ENCODE measurements around the gene BCKDHA. TPM values are rescaled to one million over a fixed set of nuclear protein-coding genes. Genes with fewer than 3 reads are reported as not detected.
A peak's percentile ranks its signal among the peaks of the same experiment; 100 is the strongest.
"Not testable (repeated sequence)": the region's sequence is repeated elsewhere in the genome, so short reads cannot be mapped to it uniquely, and the experiment has no call there.

BCKDHA gene
- polyA plus RNA-seq, 3 donors: 34.9 to 43.2 (median 38.2) TPM

DNA sequence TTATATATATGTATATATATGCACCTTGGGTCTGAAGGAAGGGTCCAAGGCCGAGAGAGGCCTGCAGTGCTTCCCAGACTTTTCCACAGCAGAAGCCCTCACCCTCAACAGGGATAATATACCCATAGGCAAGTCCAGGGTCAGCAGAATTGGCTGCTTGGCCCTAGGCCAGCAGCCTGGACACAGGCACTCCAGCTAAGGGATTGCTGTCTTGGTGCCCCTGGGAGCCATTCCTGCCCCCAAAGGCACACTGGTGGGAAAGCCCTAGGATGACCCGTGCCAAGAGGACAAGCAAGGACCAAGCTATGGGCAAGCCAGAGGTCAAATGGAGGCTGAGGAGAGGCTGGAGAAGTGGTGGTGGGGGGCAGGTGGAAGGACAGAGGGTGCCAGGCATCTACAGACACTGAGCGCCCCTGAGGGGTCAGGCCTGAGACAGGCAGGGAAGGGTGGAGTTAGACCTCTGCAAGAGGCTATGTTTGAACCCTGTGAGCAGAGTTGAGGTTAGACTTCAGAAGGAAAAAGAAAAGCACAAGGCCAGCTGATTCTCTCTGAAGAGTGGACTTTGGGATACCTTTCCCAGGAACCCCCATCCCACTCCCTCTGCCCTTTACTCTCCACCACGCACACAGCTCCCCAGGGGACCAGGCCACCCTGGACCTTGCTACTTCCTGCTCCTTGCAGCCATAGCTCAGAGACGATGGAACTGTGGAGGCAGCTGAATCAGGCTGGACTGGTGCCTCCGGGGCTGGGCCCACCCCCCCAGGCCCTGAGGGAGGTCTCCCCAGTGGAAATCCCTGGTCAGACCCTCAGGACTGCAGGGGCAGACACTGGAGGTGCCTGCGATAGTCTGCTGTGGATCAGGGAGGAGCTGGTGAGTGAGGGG, 45.1 kb downstream of the BCKDHA start, which contains the start of gene ERICH4:
TSS of gene ERICH4 (plus strand) at position 684 of the 883 bp plus-strand sequence. CDS start at position 698, 14 bp downstream.
- no peak for DNase-seq (ENCODE audit: low read depth in 3 of 3, low spot score in 2 of 3)

DNA sequence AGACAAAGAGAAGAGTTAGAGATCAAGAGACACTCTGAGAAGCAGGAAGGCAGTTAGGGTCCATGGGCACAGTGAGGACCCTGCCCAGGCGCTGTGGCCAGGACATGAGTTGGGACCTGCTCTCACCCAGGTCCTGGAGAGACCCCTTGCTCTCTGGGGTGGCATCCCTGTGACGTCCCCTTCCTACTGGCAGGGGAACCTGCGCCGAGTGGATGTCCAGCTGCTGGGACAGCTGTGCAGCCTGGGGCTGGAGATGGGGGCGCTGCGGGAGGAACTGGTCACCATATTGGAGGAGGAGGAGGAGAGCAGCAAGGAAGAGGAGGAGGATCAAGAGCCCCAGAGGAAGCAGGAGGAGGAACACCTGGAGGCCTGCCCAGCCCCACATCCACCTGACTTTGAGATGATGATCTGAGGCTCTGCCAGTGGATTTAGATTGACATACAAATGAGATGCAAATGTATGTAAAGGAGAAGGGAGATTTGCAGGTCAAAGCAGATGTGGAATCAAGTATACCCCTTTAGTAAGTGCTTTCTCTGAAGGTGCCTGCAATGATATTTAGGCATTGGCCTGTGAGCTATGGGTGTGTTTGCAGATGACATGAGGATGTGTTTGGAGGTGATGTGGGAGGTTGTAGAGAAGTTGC, 46.3 kb downstream of the BCKDHA start:
- DNase-seq (ENCODE audit: low read depth in 3 of 3, low spot score in 2 of 3): no peak

DNA sequence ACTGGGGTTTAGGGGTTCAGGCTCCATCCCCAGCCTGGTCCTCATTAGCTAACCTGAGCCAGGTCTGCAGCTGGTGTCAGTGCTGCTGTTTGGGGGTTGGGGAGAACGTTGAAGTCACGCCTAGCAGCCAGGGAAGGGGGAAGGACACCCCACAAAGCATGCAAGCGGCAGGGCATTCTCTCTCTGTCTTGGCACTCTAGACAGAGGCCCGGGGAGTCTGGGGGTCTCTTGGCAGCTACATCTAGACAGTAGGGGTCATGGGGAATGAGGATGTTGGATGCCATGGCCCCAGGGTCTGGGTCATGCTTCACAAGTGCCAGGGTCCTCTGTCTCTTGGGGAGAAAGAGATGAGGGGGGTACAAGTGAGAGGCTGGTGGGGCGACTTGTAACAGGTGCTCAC, 48.0 kb downstream of the BCKDHA start:
- DNase-seq (ENCODE audit: low read depth in 3 of 3, low spot score in 2 of 3): no peak

DNA sequence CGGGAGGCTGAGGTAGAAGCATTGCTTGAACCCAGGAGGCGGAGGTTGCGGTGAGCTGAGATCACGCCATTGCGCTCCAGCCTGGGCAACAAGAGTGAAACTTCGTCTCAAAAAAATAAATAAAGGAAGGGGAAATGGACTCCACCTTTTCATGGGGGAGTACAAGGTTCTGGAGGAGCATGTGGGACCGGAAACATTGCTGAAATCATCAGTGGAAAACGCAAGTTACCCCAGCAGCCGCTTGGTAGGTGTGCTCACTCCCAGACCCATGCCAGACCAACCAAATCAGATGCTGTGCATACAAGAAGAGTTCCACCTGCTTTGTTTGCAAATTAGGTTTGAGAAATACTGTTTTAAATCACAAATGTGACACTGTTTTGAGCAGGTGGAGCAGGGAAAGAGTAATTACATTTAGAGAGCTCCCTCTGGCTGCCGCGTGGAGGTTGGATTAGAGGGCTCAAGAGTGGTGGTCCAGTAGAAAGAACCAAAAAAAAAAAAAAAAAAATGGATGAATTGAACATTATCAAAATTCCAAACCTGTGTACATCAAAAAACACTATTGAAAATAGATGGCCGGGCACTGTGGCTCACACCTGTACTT, 50.2 kb downstream of the BCKDHA start:
- DNase-seq (ENCODE audit: low read depth in 3 of 3, low spot score in 2 of 3): no peak

DNA sequence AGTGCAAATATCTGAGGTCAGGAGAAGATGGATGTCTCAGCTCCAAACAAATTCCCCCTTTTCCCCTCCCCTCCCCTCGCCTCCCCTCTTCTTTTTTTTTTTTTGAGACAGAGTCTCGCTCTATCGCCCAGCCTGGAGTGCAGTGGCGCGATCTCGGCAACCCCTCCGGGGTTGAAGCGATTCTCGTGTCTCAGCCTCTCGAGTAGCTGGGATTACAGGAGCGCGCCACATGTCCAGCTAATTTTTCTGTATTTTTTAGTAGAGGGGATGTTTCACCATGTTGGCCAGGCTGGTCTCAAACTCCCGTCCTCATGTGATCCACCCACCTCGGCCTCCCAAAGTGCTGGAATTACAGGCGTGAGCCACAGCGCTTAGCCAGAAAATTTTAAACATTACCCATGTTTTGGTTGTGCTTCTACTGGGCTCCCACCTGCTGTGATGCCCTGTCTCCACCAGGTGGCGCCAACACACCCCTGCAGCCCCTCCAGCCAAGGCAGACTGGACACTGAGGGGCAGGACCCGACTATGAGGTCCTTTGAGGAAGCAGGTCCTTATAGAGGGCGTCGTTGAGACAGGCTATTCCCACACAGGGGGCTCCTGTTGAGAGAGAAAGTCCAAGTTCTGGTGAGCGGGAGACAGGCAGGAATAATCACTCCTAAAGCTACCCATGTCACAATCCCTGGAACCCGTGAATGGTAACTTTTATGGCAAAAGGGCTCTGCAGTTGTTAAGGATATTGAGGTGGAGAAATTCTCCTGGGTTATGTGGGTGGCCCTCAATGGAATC, 51.7 kb downstream of the BCKDHA start:
- DNase-seq (ENCODE audit: low read depth in 3 of 3, low spot score in 2 of 3): peak in 1 of 3 donors; percentile 45

DNA sequence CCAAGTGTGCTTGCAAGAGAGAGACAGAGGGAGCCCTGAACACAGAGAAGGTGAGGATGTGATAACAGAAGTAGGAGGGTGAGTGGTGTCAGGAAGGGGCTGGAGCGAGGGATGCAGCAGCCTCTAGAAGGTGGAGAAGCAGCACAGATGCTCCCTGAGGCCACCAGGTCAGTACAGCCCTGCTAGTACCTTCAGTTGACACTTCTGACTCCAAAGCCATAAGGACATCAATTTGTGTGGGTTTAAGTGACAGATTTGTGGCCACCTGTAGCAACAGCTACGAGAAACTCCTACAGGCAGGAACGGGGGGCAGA, 52.2 kb downstream of the BCKDHA start:
- no peak for DNase-seq (ENCODE audit: low read depth in 3 of 3, low spot score in 2 of 3)

DNA sequence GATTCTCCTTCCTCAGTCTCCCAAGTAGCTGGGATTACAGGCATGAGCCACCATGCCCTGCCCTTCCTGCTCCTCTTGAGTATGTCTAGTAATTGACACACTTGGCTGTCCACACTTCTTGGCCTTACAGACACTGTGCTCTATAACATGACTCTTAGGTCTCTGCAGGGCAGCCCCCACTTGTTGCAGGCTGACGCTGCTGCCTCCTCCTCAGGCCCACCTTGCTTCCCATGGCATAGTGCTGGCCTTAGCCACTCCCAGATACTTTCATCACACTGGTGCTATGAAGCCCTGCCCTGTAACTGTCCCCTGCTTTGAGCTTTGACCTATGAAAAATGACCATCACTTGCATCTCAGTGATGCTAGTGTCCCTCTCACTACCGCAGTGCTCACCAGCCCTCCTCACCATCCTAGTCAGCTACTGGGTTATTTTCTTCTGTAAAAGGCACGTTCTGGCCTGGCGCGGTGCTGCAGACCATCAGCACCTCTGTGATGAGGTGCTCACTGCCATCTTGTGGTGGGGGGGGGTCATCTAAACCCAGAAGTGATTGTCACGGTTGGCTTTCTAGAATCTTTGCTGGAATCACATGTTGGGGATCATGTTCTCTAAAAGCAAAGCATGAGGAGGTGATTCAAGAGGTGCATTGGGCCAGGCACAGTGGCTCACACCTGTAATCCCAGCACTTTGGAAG, 55.1 kb downstream of the BCKDHA start:
- DNase-seq (ENCODE audit: low read depth in 3 of 3, low spot score in 2 of 3): no peak

DNA sequence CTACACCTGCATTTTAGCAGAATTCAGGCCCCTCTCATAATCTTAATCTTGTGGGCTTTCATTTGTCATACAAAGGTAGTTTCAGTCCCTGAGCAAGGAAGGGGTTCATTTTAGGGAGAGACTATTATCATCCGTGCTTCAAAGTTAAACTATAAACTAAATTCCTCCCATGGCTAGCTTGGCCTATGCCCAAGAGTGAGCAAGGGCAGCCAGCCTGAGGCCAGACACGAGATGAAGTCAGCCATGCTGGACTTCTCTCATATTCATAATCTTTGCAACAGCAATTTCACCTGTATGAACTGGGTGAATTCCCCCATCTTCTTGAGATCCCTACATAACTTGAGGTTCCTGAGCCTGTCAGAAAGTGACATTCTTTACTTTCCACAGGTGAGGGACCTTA, 58.3 kb downstream of the BCKDHA start:
- no peak for DNase-seq (ENCODE audit: low read depth in 3 of 3, low spot score in 2 of 3)

DNA sequence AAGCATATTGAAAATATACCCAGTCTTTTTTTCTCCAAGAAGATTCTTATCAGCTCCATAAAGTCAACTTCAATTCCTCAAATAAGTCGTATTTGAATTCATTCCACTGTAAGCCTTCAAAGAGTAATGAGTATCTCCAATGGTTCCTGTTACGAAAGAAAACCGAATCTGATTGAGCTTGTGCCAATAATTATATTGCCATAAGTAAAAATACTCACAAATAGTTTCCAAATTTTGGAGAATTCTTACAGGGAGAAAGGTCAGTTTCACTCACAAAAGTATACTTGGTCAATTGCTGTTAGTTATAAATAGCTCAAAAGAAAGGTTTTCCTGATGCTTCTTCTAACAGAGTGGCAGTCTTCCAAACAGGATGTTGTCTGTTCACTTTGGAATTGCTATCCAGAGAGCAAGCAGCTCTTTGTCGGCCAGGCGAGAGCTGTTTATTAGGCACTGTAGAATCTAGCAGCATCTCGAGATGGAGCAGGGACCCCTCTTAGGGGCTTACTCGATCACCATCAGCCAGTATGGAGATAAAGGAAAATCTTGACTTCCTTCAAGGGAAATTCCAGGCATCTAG, 58.8 kb downstream of the BCKDHA start:
- DNase-seq (ENCODE audit: low read depth in 3 of 3, low spot score in 2 of 3): no peak

DNA sequence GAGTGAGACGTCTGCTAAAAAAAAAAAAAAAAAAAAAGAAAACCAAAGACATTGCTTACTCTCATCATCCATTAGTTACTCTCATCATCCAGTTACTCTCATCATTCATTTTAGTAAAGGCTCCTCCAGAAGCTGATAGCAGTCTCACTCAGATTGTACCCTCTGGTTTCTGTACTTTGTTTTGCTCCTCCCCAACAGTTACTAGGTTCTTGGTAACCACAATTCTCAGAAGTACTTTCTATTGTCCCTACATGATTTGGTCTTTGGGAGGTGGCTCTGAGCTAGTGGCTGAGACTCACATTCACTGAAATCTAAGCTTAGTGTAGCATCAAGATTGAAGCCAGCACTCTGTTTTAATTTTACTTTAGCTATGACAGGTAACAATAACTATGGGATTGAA, 59.6 kb downstream of the BCKDHA start:
- DNase-seq (ENCODE audit: low read depth in 3 of 3, low spot score in 2 of 3): no peak

DNA sequence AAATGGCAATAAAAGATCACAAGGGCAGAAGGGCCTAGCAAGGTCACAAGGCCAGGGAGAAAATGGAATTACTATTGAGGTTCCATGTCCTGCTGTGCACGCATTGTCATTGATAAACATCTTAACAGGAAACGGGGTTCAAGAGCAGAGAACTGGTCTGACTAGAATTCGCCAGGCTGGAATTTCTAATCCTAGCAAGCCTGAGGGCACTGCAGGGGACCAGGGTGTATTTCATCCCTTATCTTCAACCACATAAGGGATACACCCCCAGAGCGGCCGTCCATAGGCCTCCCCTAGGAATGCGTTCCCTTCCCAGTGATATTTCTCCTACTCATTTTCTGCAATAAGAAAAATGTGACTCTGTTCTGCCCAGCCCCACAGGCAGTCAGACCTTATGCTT, 64.9 kb downstream of the BCKDHA start:
- DNase-seq (ENCODE audit: low read depth in 3 of 3, low spot score in 2 of 3): no peak

DNA sequence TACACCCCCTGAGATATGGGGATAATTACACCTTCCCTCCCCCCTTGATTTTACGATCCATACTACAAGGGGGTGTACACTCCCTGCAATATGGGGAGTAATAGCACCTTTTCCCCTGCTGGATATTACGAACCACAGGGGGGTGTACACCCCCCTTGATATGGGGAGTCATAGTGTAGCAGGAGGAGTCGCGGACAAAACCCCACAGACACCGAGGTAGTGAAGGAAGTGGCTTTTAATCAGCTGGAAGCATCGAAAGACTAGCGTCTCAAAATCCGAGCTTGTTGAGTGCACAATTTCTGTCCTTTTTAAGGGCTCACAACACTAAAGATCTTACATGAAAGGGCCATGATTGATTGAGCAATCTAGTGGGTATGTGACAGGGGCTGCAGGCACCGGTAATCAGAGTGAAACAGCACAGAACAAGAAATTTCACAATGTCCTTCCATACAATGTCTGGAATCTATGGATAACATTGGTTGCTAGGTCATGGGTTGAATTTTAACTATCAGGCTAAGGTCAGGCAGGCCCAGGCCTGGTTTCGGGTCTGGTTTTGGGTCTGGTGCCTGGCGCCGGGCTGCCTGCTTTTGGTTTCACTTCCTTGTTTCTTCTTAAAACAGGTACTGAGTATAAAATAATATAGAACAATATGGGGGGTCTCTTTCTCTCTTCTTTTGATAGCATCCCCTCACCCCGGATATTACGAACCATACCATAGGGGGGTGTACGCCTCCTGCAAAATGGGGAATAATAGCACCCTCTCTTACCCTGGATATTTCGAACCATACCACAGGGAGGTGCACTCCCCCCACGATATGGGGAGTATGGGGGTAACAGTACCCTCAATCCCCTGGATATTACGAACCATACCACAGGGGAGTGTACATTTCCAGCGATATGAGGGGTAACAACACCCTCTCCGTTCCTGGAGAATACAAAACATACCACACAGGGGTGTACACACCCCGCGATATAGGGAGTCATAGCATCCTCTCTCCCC, 65.9 kb downstream of the BCKDHA start:
- not testable (repeated sequence) for DNase-seq (ENCODE audit: low read depth in 3 of 3, low spot score in 2 of 3)

Other genes starting within 250 kb of the BCKDHA start
- gene CYP2S1, start 204.6 kb upstream of the BCKDHA start, polyA plus RNA-seq (ENCODE audit: insufficient read length in 3 of 3): under 1 TPM; 0.51 to 0.54 (median 0.53) TPM
- gene AXL, start 178.6 kb upstream of the BCKDHA start, polyA plus RNA-seq (ENCODE audit: insufficient read length in 3 of 3): 10 to 100 TPM; 28.6 to 33.9 (median 32.1) TPM
- gene HNRNPUL1, start 133.4 kb upstream of the BCKDHA start, polyA plus RNA-seq (ENCODE audit: insufficient read length in 3 of 3): 100 to 1,000 TPM; 197 to 213 (median 202) TPM
- gene CCDC97, start 87.6 kb upstream of the BCKDHA start, polyA plus RNA-seq (ENCODE audit: insufficient read length in 3 of 3): 10 to 100 TPM; 30.8 to 32.1 (median 31.3) TPM
- gene TGFB1, start 43.9 kb upstream of the BCKDHA start, polyA plus RNA-seq (ENCODE audit: insufficient read length in 3 of 3): 10 to 100 TPM; 26.0 to 33.7 (median 27.7) TPM
- gene B9D2, start 33.7 kb upstream of the BCKDHA start, polyA plus RNA-seq (ENCODE audit: insufficient read length in 3 of 3): 1 to 10 TPM; 5.5 to 7.9 (median 6.1) TPM
- gene TMEM91, start 21.3 kb upstream of the BCKDHA start, polyA plus RNA-seq (ENCODE audit: insufficient read length in 3 of 3): 1 to 10 TPM; 7.5 to 8.9 (median 8.7) TPM
- 10 to 100 TPM; 12.5 to 17.4 (median 14.3) TPM for gene EXOSC5, start 459 bp upstream of the BCKDHA start, polyA plus RNA-seq (ENCODE audit: insufficient read length in 3 of 3)
- 1 to 10 TPM; 2.9 to 4.9 (median 3.7) TPM for gene B3GNT8, start 29.6 kb downstream of the BCKDHA start, polyA plus RNA-seq (ENCODE audit: insufficient read length in 3 of 3)
- 10 to 100 TPM; 60.1 to 67.4 (median 61.4) TPM for gene DMAC2, start 42.1 kb downstream of the BCKDHA start, polyA plus RNA-seq (ENCODE audit: insufficient read length in 3 of 3)
- 1 to 10 TPM; 2.8 to 6.5 (median 6.3) TPM for gene ERICH4, start 45.3 kb downstream of the BCKDHA start, polyA plus RNA-seq (ENCODE audit: insufficient read length in 3 of 3)
- 1 to 10 TPM in 2 of 3 donors, under 1 TPM in 1; 0.86 to 1.6 (median 1.6) TPM for gene CEACAM21, start 178.3 kb downstream of the BCKDHA start, polyA plus RNA-seq (ENCODE audit: insufficient read length in 3 of 3)
- under 1 TPM in 1 of 3 donors, not detected in 2; 0.16 TPM for gene CEACAM4, start 229.3 kb downstream of the BCKDHA start, polyA plus RNA-seq (ENCODE audit: insufficient read length in 3 of 3)

Measured in right renal cortex interstitium (tissue), 3 donors.